ENCODE results near the gene EFCAB7.

DNA sequence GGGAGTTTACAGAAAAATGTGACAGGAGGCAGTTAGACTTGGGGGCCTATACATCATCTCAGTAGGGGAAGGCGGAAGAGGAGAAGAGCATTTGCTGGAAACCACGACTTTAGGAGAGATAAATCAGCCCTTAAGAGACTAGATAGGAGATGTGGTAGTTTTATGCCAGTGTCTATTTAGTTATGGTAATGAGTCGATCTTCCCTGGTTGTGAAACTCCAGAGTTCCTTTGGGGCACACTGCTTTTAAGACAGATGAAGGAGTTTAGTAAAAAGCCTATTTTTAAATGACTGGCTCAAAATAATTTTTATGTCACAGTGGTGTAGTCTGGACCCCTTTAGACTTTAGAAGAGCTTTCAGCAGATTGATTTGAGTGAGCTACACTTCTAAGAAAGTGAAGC lies 77.7 kb downstream of the EFCAB7 start:
- TF ChIP-seq, protein P1, sequence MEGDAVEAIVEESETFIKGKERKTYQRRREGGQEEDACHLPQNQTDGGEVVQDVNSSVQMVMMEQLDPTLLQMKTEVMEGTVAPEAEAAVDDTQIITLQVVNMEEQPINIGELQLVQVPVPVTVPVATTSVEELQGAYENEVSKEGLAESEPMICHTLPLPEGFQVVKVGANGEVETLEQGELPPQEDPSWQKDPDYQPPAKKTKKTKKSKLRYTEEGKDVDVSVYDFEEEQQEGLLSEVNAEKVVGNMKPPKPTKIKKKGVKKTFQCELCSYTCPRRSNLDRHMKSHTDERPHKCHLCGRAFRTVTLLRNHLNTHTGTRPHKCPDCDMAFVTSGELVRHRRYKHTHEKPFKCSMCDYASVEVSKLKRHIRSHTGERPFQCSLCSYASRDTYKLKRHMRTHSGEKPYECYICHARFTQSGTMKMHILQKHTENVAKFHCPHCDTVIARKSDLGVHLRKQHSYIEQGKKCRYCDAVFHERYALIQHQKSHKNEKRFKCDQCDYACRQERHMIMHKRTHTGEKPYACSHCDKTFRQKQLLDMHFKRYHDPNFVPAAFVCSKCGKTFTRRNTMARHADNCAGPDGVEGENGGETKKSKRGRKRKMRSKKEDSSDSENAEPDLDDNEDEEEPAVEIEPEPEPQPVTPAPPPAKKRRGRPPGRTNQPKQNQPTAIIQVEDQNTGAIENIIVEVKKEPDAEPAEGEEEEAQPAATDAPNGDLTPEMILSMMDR (IDR thresholded peaks at IDR 0.05 in 8 of 11, conservative IDR thresholded peaks at IDR 0.05 in 3 of 11), result no peak
- TF ChIP-seq POLR2A (IDR thresholded peaks at IDR 0.05) (no peak), POLR2AphosphoS5 (IDR thresholded peaks at IDR 0.05) (no peak)
